Calu3 (cell line): ENCODE measurements around the gene TEDC1. TPM values are rescaled to one million over a fixed set of nuclear protein-coding genes. Genes with fewer than 3 reads are reported as not detected.

Experiments
- BruUV-seq: library from RNA; stranded (reverse); fragments of 400-500 nt; replicated peaks from 2 replicates; lab custom pipeline; 2021; lab: Mats Ljungman, UMichigan
- CTCF ChIA-PET: fragments of 300-600 bp; sonication (Branson Sonifier 250); formaldehyde crosslinking; loops from one replicate; lab custom pipeline; 2022; ENCODE audit warnings: antibody characterized with exemption; lab: Charles Lee
- DNase-seq: peaks from one replicate; pipeline ENCODE4 v3.0.0; 2022
- H3K27ac Mint-ChIP-seq: one replicate; pipeline ENCODE4 v1.8.0; 2022; ENCODE audit warnings: mixed read lengths; ENCODE audit not compliant: unreplicated experiment
- H3K27me3 Mint-ChIP-seq: one replicate; pipeline ENCODE4 v1.8.0; 2022; ENCODE audit warnings: mixed read lengths; ENCODE audit not compliant: unreplicated experiment
- H3K36me3 Mint-ChIP-seq: one replicate; pipeline ENCODE4 v1.8.0; 2022; ENCODE audit warnings: mild to moderate bottlenecking, moderate library complexity, mixed read lengths; ENCODE audit not compliant: insufficient read depth, unreplicated experiment
- H3K4me1 Mint-ChIP-seq: one replicate; pipeline ENCODE4 v1.8.0; 2022; ENCODE audit warnings: mild to moderate bottlenecking, low read depth, mixed read lengths; ENCODE audit not compliant: unreplicated experiment
- H3K4me3 Mint-ChIP-seq: one replicate; pipeline ENCODE4 v1.8.0; 2022; ENCODE audit warnings: mild to moderate bottlenecking, low read depth, moderate library complexity, mixed read lengths; ENCODE audit not compliant: unreplicated experiment
- H3K9me3 Mint-ChIP-seq: one replicate; pipeline ENCODE4 v1.8.0; 2022; ENCODE audit warnings: low read depth, mixed read lengths; ENCODE audit not compliant: unreplicated experiment
- intact Hi-C: fragments of 100-400 bp; cut with micrococcal nuclease; formaldehyde crosslinking; loops from one replicate; pipeline ENCODE4 v1.10.0; 2022; ENCODE audit not compliant: unreplicated experiment
- total RNA-seq: library from RNA; stranded (reverse); gene quantifications from 2 replicates; pipeline ENCODE4 v1.2.3, GENCODE V29; 2022
- TF ChIP-seq, protein P1 (sequence below): fragments of 200-600 bp; IDR thresholded peaks from one replicate; pipeline ENCODE4 v1.8.0; 2022; ENCODE audit warnings: antibody characterized with exemption; ENCODE audit not compliant: unreplicated experiment

Gene TEDC1
- total RNA-seq, 1 experiment from 2014 or later: 33.7 TPM

- Mint-ChIP-seq H3K36me3 (peaks cover 4% of the 10 kb centered on the region), H3K9me3 (no peaks in the 10 kb centered on the region), H3K27ac (no peak overlapping the region), H3K4me3 (no peak overlapping the region), H3K27me3 (peaks cover 71% of the 10 kb centered on the region), H3K4me1 (no peaks in the 10 kb centered on the region)
- intact Hi-C loops: no loop called here
- BruUV-seq: no TSS peak
- no peak for DNase-seq
- TF ChIP-seq, protein P1, sequence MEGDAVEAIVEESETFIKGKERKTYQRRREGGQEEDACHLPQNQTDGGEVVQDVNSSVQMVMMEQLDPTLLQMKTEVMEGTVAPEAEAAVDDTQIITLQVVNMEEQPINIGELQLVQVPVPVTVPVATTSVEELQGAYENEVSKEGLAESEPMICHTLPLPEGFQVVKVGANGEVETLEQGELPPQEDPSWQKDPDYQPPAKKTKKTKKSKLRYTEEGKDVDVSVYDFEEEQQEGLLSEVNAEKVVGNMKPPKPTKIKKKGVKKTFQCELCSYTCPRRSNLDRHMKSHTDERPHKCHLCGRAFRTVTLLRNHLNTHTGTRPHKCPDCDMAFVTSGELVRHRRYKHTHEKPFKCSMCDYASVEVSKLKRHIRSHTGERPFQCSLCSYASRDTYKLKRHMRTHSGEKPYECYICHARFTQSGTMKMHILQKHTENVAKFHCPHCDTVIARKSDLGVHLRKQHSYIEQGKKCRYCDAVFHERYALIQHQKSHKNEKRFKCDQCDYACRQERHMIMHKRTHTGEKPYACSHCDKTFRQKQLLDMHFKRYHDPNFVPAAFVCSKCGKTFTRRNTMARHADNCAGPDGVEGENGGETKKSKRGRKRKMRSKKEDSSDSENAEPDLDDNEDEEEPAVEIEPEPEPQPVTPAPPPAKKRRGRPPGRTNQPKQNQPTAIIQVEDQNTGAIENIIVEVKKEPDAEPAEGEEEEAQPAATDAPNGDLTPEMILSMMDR: no peak
- CTCF ChIA-PET: no interaction called here
Measured at GRCh38 chr14:105533811-105534498, 42.9 kb downstream of the TEDC1 start.

- H3K4me3 Mint-ChIP-seq: no peak overlapping the region
- no peaks in the 10 kb centered on the region for H3K9me3 Mint-ChIP-seq
- no peaks in the 10 kb centered on the region for H3K4me1 Mint-ChIP-seq
- DNase-seq: no peak
- peaks cover 77% of the 10 kb centered on the region for H3K27me3 Mint-ChIP-seq
- peaks cover 4% of the 10 kb centered on the region for H3K36me3 Mint-ChIP-seq
- no peak overlapping the region for H3K27ac Mint-ChIP-seq
- intact Hi-C loops: no loop called here
- BruUV-seq: no TSS peak
- CTCF ChIA-PET: no interaction called here
- TF ChIP-seq, protein P1: no peak
Measured at GRCh38 chr14:105534586-105534985, 43.5 kb downstream of the TEDC1 start.

GRCh38 chr14:105536051-105536450 lies 45.0 kb downstream of the TEDC1 start:
- H3K27me3 Mint-ChIP-seq: peaks cover 89% of the 10 kb centered on the region
- intact Hi-C loops: no loop called here
- no peak overlapping the region for H3K4me3 Mint-ChIP-seq
- no peaks in the 10 kb centered on the region for H3K9me3 Mint-ChIP-seq
- no TSS peak for BruUV-seq
- no peak overlapping the region for H3K27ac Mint-ChIP-seq
- H3K4me1 Mint-ChIP-seq: no peaks in the 10 kb centered on the region
- TF ChIP-seq, protein P1: no peak
- no peak for DNase-seq
- H3K36me3 Mint-ChIP-seq: no peaks in the 10 kb centered on the region
- CTCF ChIA-PET: no interaction called here

DNA sequence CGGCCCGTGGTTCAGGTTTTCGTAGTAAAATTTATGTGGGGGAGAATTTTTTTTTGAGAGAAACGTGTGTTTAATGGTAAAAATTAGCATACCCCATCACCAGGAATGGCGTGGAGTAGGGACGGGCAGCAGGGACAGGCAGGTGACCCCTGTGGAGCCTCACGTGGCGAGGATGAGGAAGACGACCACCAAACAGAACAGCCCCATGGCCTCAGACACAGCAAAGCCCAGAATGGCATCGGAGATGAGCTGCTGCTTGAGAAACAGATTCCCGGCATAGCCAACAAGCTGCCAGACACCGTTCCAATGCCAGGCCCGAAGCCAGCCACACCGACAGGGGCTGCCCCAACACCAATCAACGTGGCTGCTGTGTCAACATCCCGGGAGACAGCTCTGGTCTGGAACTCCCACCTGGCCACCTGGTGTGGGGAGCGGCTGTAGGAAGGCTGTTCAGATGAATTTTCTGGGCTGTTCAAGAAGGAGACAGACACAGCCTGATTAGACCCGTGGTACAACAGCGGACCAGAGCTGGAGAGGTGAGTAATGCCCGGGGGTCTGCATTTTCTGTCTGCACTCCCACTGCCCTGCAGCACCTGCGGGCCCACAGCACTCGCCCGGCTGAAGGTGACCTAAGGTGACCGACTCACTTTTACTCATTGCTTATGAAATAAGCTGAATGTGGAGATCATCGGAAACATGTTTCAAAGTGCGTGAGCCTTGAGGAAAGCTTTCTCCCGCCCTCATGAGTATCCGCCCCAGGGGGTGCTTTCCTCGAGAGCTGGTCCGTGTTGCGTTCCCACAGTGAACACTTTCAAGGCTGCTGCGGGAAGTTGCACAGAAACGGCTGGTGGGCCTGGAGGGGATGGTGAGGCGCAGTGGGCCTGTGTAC lies 45.9 kb downstream of the TEDC1 start:
- intact Hi-C loops: no loop called here

More for the DNA sequence above, 45.9 kb downstream of the TEDC1 start:
- DNase-seq: no peak
- TF ChIP-seq, protein P1: no peak
- Mint-ChIP-seq H3K36me3 (no peaks in the 10 kb centered on the region), H3K9me3 (no peaks in the 10 kb centered on the region), H3K27me3 (peaks cover 98% of the 10 kb centered on the region), H3K4me1 (no peaks in the 10 kb centered on the region), H3K27ac (no peak overlapping the region), H3K4me3 (no peak overlapping the region)
- BruUV-seq: no TSS peak
- CTCF ChIA-PET: no interaction called here
